Stomach (tissue), 4 donors: ENCODE data around the gene PRPF6.

Source experiments
- CTCF ChIP-seq, 7 experiments: fragments of 450-650 bp in 4 of 7; fragments of 200-600 bp in 3 of 7; sonication (generic) in 3 of 7; IDR thresholded peaks; one replicate each; pipeline ENCODE4 v1.5.1; 2016 to 2019; ENCODE audit warnings: antibody characterized with exemption in 7 of 7, control low read depth in 2 of 7, mild to moderate bottlenecking in 1 of 7
- POLR2AphosphoS5 ChIP-seq, 3 donors: sonication (generic); formaldehyde crosslinking; IDR thresholded peaks; one replicate each; pipeline ENCODE4 v1.6.1; 2016; ENCODE audit warnings: antibody characterized with exemption in 3 of 3

- TF ChIP-seq CTCF (IDR thresholded peaks at IDR 0.05) (no peak), POLR2AphosphoS5 (IDR thresholded peaks at IDR 0.05) (no peak)
Measured at GRCh38 chr20:63974402-63975200, 6.3 kb upstream of the PRPF6 start.
